ENCODE measurements around the gene ARL4D.
A peak's percentile ranks its signal among the peaks of the same experiment; 100 is the strongest.

The ARL4D gene

GRCh38 chr17:43427362-43428043 is 28.7 kb downstream of the ARL4D start:
- DNase-seq (ENCODE audit: low spot score) = no peak

GRCh38 chr17:43428524-43428923 is 29.7 kb downstream of the ARL4D start:
- DNase-seq (ENCODE audit: low spot score) = no peak

GRCh38 chr17:43430936-43431713 is 32.3 kb downstream of the ARL4D start:
- no peak for DNase-seq (ENCODE audit: low spot score)

- peak; percentile 2 for DNase-seq (ENCODE audit: low spot score)
Measured at GRCh38 chr17:43431714-43432523, 33.1 kb downstream of the ARL4D start.

- DNase-seq (ENCODE audit: low spot score) = no peak
Measured at GRCh38 chr17:43434902-43435319, 36.1 kb downstream of the ARL4D start.

GRCh38 chr17:43437756-43438155 is 39.0 kb downstream of the ARL4D start:
- DNase-seq (ENCODE audit: low spot score) = no peak

- no peak for DNase-seq (ENCODE audit: low spot score)
Measured at GRCh38 chr17:43438626-43439025, 39.8 kb downstream of the ARL4D start.

GRCh38 chr17:43439041-43439440 is 40.2 kb downstream of the ARL4D start:
- DNase-seq (ENCODE audit: low spot score) = no peak

GRCh38 chr17:43442711-43443110 is 43.9 kb downstream of the ARL4D start:
- no peak for DNase-seq (ENCODE audit: low spot score)

- no peak for DNase-seq (ENCODE audit: low spot score)
Measured at GRCh38 chr17:43443381-43443780, 44.6 kb downstream of the ARL4D start.

GRCh38 chr17:43444223-43445008 is 45.6 kb downstream of the ARL4D start:
- DNase-seq (ENCODE audit: low spot score) = no peak

- no peak for DNase-seq (ENCODE audit: low spot score)
Measured at GRCh38 chr17:43445009-43445589, 46.3 kb downstream of the ARL4D start.

GRCh38 chr17:43446773-43447172 is 48.0 kb downstream of the ARL4D start:
- no peak for DNase-seq (ENCODE audit: low spot score)

GRCh38 chr17:43448720-43449469 is 50.1 kb downstream of the ARL4D start:
- DNase-seq (ENCODE audit: low spot score) = no peak

- no peak for DNase-seq (ENCODE audit: low spot score)
Measured at GRCh38 chr17:43449470-43450248, 50.9 kb downstream of the ARL4D start.
